Keratinocyte (primary cell): ENCODE data around the gene ZNF638. TPM values are rescaled to one million over a fixed set of nuclear protein-coding genes. Genes with fewer than 3 reads are reported as not detected.

Experiments
- DNase-seq: peaks from one replicate; pipeline ENCODE4 v3.0.0-alpha.2; 2011; ENCODE audit warnings: low read depth, missing footprints, low spot score
- FAIRE-seq: peaks from 2 replicates; lab custom pipeline; 2011; peaks lifted over from hg19 to GRCh38; lab: Jason Lieb, UNC
- H2AFZ ChIP-seq: 2 replicates; pipeline ENCODE4 v1.6.0; 2012; ENCODE audit warnings: low read length, control low read depth, inconsistent platforms; ENCODE audit not compliant: control insufficient read depth
- H3K27ac ChIP-seq: 2 replicates; pipeline ENCODE4 v1.5.1; 2011; ENCODE audit warnings: low read length; ENCODE audit not compliant: control insufficient read depth, insufficient read depth
- H3K27me3 ChIP-seq: 3 replicates; pipeline ENCODE4 v1.6.0; 2011; ENCODE audit warnings: low read length; ENCODE audit not compliant: control insufficient read depth, insufficient read depth; ENCODE audit errors: extremely low read depth
- H3K36me3 ChIP-seq, 2 experiments: 2 replicates in 1 of 2; 3 replicates in 1 of 2; pipeline ENCODE4 v1.5.1; 2011; ENCODE audit warnings: low read length in 2 of 2, mild to moderate bottlenecking in 1 of 2; ENCODE audit not compliant: control insufficient read depth in 2 of 2, insufficient read depth in 2 of 2; ENCODE audit errors: extremely low read depth in 1 of 2
- H3K4me1 ChIP-seq: 3 replicates; pipeline ENCODE4 v1.5.1; 2011; ENCODE audit warnings: low read length; ENCODE audit not compliant: control insufficient read depth, insufficient read depth; ENCODE audit errors: extremely low read depth
- H3K4me2 ChIP-seq: 3 replicates; pipeline ENCODE4 v1.6.0; 2011; ENCODE audit warnings: low read depth, low read length; ENCODE audit not compliant: control insufficient read depth, insufficient read depth; ENCODE audit errors: extremely low read depth
- H3K4me3 ChIP-seq, 3 experiments: fragments of 200-600 bp in 1 of 3; sonication (generic) in 1 of 3; 2 replicates in 2 of 3; 3 replicates in 1 of 3; pipeline ENCODE4 v1.5.1; 2011 to 2016; ENCODE audit warnings: low read length in 3 of 3, mild to moderate bottlenecking in 3 of 3, control low read depth in 2 of 3, inconsistent platforms in 1 of 3, low read depth in 1 of 3, mixed read lengths in 1 of 3, mixed run types in 1 of 3, moderate library complexity in 1 of 3; ENCODE audit not compliant: control insufficient read depth in 2 of 3, insufficient read depth in 2 of 3; ENCODE audit errors: extremely low read depth in 1 of 3
- H3K79me2 ChIP-seq: 2 replicates; pipeline ENCODE4 v1.6.0; 2012; ENCODE audit warnings: low read length; ENCODE audit not compliant: control insufficient read depth, insufficient read depth
- H3K9ac ChIP-seq: 3 replicates; pipeline ENCODE4 v1.6.0; 2011; ENCODE audit warnings: low read length; ENCODE audit not compliant: control insufficient read depth, insufficient read depth; ENCODE audit errors: extremely low read depth
- H3K9me1 ChIP-seq: 3 replicates; pipeline ENCODE4 v1.6.0; 2011; ENCODE audit warnings: low read length; ENCODE audit not compliant: control insufficient read depth, insufficient read depth; ENCODE audit errors: extremely low read depth
- H3K9me3 ChIP-seq: 2 replicates; pipeline ENCODE4 v1.5.1; 2012; ENCODE audit warnings: low read depth, low read length; ENCODE audit not compliant: control insufficient read depth
- H4K20me1 ChIP-seq: 3 replicates; pipeline ENCODE4 v1.6.0; 2011; ENCODE audit warnings: low read length; ENCODE audit not compliant: control insufficient read depth, insufficient read depth; ENCODE audit errors: extremely low read depth
- CTCF ChIP-seq, 3 experiments: IDR thresholded peaks in 1 of 3; conservative IDR thresholded peaks in 1 of 3; optimal IDR thresholded peaks in 1 of 3; 2 replicates in 2 of 3; 3 replicates in 1 of 3; pipeline versions ENCODE3 to v1.5.1; 2011; ENCODE audit warnings: low read length in 3 of 3, mild to moderate bottlenecking in 3 of 3, moderate library complexity in 2 of 3, control low read depth in 1 of 3, inconsistent platforms in 1 of 3; ENCODE audit not compliant: insufficient read depth in 2 of 3; ENCODE audit errors: extremely low read depth in 1 of 3
- EZH2 ChIP-seq: IDR thresholded peaks from one replicate; pipeline ENCODE4 v1.6.1; 2012; ENCODE audit warnings: inconsistent platforms, mild to moderate bottlenecking, low read length, moderate library complexity
- dilution Hi-C: fragments of 300-500 bp; cut with MboI; formaldehyde crosslinking; loops from one replicate; pipeline ENCODE4 v1.7.0; 2020; ENCODE audit warnings: low sequenced_read_pairs; ENCODE audit not compliant: extremely low pct_ligation_motif_present
- polyA plus RNA-seq, 5 experiments: library from polyadenylated mRNA; depleted of rRNA in 3 of 5; stranded (reverse) in 3 of 5; stranded (forward) in 1 of 5; unstranded in 1 of 5; fragments of >200 nt; gene quantifications; 1 replicate in 1 of 5; 2 replicates in 3 of 5; 3 replicates in 1 of 5; pipeline versions ENCODE4 v1.2.1 to v1.2.3, GENCODE V29; 2011 to 2012; ENCODE audit warnings: missing spikeins in 2 of 5, low read depth in 1 of 5, low replicate concordance in 1 of 5

The ZNF638 gene
- polyA plus RNA-seq, 1 donor (not counting 4 experiments of a cell fraction or from before 2014, with no cell fraction given), result 66.5 TPM

GRCh38 chr2:71476495-71476894 lies 144.9 kb downstream of the ZNF638 start:
- no peaks in the 10 kb centered on the region for H3K27me3 ChIP-seq
- H3K9me3 ChIP-seq, result no peaks in the 10 kb centered on the region
- DNase-seq (no peak), FAIRE-seq (no peak)
- no peaks in the 10 kb centered on the region for H3K79me2 ChIP-seq
- H3K27ac ChIP-seq, result no peak overlapping the region
- H3K4me1 ChIP-seq, result peaks cover 2% of the 10 kb centered on the region
- TF ChIP-seq EZH2 (no peak), CTCF (optimal IDR thresholded peaks at IDR 0.05 in 1 of 3, IDR thresholded peaks at IDR 0.05 in 1 of 3, conservative IDR thresholded peaks at IDR 0.05 in 1 of 3; ENCODE audit: extremely low read depth in 1 of 3, insufficient read depth in 2 of 3, low read length in 3 of 3) (no peak)
- no peak overlapping the region for H3K9ac ChIP-seq
- H3K4me3 ChIP-seq, result no peak overlapping the region
- no peaks in the 10 kb centered on the region for H3K9me1 ChIP-seq
- dilution Hi-C loops, result no loop called here
- no peak overlapping the region for H2AFZ ChIP-seq
- H3K4me2 ChIP-seq, result no peak overlapping the region
- H3K36me3 ChIP-seq, result no peaks in the 10 kb centered on the region
- no peaks in the 10 kb centered on the region for H4K20me1 ChIP-seq

GRCh38 chr2:71477231-71477691 lies 145.7 kb downstream of the ZNF638 start:
- DNase-seq, result no peak
- TF ChIP-seq CTCF (optimal IDR thresholded peaks at IDR 0.05 in 1 of 3, IDR thresholded peaks at IDR 0.05 in 1 of 3, conservative IDR thresholded peaks at IDR 0.05 in 1 of 3; ENCODE audit: extremely low read depth in 1 of 3, insufficient read depth in 2 of 3, low read length in 3 of 3) (no peak), EZH2 (no peak)
- FAIRE-seq, result no peak
- no peak overlapping the region for H3K4me2 ChIP-seq
- no peaks in the 10 kb centered on the region for H4K20me1 ChIP-seq
- H3K27ac ChIP-seq, result no peak overlapping the region
- no peak overlapping the region for H2AFZ ChIP-seq
- H3K9me1 ChIP-seq, result no peaks in the 10 kb centered on the region
- dilution Hi-C loops, result no loop called here
- no peaks in the 10 kb centered on the region for H3K36me3 ChIP-seq
- no peaks in the 10 kb centered on the region for H3K27me3 ChIP-seq
- no peak overlapping the region for H3K9ac ChIP-seq
- H3K4me3 ChIP-seq, result no peak overlapping the region
- no peaks in the 10 kb centered on the region for H3K79me2 ChIP-seq
- H3K4me1 ChIP-seq, result no peaks in the 10 kb centered on the region
- H3K9me3 ChIP-seq, result no peaks in the 10 kb centered on the region
